Measurements from ENCODE around the gene WFDC2. TPM values are rescaled to one million over a fixed set of nuclear protein-coding genes. Genes with fewer than 3 reads are reported as not detected.
"Not testable (repeated sequence)": the region's sequence is repeated elsewhere in the genome, so short reads cannot be mapped to it uniquely, and the experiment has no call there.

The WFDC2 gene
- total and polyA plus RNA-seq, 10 of the 15 experiments (the other 5 are each of a cell fraction or from before 2014, with no cell fraction given), result 0.13 TPM; not detected in 9

DNA sequence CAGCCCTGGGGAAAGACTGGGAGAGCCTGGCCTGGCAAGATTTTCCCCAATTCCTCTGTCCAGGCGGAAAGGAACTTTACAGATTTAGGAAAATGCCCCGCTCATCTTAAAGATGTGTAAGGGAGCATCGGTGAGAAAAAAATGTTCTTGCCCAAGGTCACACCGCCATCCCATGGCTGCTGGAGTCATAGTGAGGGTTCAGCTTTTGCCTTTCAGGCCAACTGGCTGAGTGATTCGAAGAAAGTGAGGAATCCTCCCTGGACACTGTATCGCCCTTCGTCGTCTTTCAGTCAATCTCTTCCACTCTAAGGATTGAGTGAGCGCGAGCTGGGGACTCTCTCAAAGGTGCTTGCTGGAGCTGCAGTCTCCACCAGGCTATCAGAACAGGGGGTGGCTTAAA is 1.4 kb downstream of the WFDC2 start:
- no peaks in the 10 kb centered on the region for H3K79me2 ChIP-seq (ENCODE audit: control insufficient read depth, insufficient read depth, low read length)
- no peak overlapping the region; the same call in 1 of the 2 replicates for H3K4me2 ChIP-seq (ENCODE audit: control insufficient read depth, insufficient read depth)
- H3K9ac ChIP-seq (ENCODE audit: control insufficient read depth, insufficient read depth, low read length), result no peak overlapping the region
- RAD21 ChIA-PET (ENCODE audit: unreplicated experiment), result no interaction called here
- CTCF ChIA-PET, result no interaction called here
- intact Hi-C loops (cut with micrococcal nuclease; ENCODE audit: unreplicated experiment), result no loop called here
- H2AFZ ChIP-seq (ENCODE audit: control insufficient read depth, low read depth, low read length), result no peak overlapping the region
- TF ChIP-seq, protein P1, sequence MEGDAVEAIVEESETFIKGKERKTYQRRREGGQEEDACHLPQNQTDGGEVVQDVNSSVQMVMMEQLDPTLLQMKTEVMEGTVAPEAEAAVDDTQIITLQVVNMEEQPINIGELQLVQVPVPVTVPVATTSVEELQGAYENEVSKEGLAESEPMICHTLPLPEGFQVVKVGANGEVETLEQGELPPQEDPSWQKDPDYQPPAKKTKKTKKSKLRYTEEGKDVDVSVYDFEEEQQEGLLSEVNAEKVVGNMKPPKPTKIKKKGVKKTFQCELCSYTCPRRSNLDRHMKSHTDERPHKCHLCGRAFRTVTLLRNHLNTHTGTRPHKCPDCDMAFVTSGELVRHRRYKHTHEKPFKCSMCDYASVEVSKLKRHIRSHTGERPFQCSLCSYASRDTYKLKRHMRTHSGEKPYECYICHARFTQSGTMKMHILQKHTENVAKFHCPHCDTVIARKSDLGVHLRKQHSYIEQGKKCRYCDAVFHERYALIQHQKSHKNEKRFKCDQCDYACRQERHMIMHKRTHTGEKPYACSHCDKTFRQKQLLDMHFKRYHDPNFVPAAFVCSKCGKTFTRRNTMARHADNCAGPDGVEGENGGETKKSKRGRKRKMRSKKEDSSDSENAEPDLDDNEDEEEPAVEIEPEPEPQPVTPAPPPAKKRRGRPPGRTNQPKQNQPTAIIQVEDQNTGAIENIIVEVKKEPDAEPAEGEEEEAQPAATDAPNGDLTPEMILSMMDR (IDR thresholded peaks at IDR 0.05 in 2 of 3, conservative IDR thresholded peaks at IDR 0.05 in 1 of 3; ENCODE audit: control insufficient read depth in 2 of 3, extremely low read depth in 1 of 3, insufficient read depth in 1 of 3, low read depth in 3 of 3, low read length in 3 of 3), result peak in 2 of 3 experiments; percentile 10 to 17; a peak in 2 of 6 replicates
- TF ChIP-seq KDM1A (IDR thresholded peaks at IDR 0.05; ENCODE audit: borderline replicate concordance), result no peak
- ATAC-seq (peak; percentile 45), DNase-seq (ENCODE audit: low read depth, low spot score) (no peak), FAIRE-seq (no peak)
- H3K27me3 ChIP-seq (replicated peaks in 1 of 2; ENCODE audit: control insufficient read depth in 2 of 2, insufficient read depth in 2 of 2, low read length in 1 of 2), result peaks cover 7 to 25% of the 10 kb centered on the region in 2 experiments
- no peak overlapping the region for H3K27ac ChIP-seq (ENCODE audit: control insufficient read depth, insufficient read depth)
- SMC1A ChIA-PET (ENCODE audit: uncharacterized antibody, unreplicated experiment), result no interaction called here
- no peaks in the 10 kb centered on the region for H3K9me3 ChIP-seq (replicated peaks; ENCODE audit: control insufficient read depth, insufficient read depth, low read length)
- BruUV-seq (replicated peaks), result no TSS peak
- in situ Hi-C loops (cut with MboI), result no loop called here
- 55% methylated on average over 10 of the region's 10 CpGs for WGBS (ENCODE audit: insufficient coverage, insufficient replicate concordance, low lambda C conversion rate, missing lambda C conversion rate)
- H3K36me3 ChIP-seq (ENCODE audit: control insufficient read depth in 2 of 2, insufficient read depth in 2 of 2, low read length in 1 of 2), result no peaks in the 10 kb centered on the region
- POLR2A ChIA-PET, result no interaction called here
- H3K4me1 ChIP-seq (ENCODE audit: control insufficient read depth, insufficient read depth, low read length), result peaks cover 7% of the 10 kb centered on the region
- H4K20me1 ChIP-seq (ENCODE audit: control insufficient read depth, insufficient read depth), result no peaks in the 10 kb centered on the region
- H3K4me3 ChIP-seq, result no peak overlapping the region

DNA sequence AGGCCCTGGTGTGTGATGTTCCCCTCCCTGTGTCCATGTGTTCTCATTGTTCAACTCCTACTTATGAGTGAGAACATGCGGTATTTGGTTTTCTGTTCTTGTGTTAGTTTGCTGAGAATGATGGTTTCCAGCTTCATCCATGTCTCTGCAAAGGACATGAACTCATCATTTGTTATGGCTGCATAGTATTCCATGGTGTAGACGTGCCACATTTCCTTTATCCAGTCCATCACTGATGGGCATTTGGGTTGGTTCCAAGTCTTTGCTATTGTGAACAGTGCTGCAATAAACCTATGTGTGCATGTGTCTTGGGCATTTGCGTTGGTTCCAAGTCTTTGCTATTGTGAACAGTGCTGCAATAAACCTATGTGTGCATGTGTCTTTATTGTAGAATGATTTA is 2.7 kb downstream of the WFDC2 start:
- H3K9ac ChIP-seq (ENCODE audit: control insufficient read depth, insufficient read depth, low read length); in situ Hi-C loops (cut with MboI); BruUV-seq (replicated peaks); H3K4me1 ChIP-seq (ENCODE audit: control insufficient read depth, insufficient read depth, low read length); CTCF ChIA-PET; H3K79me2 ChIP-seq (ENCODE audit: control insufficient read depth, insufficient read depth, low read length); ATAC-seq; H3K27ac ChIP-seq (ENCODE audit: control insufficient read depth, insufficient read depth); SMC1A ChIA-PET (ENCODE audit: uncharacterized antibody, unreplicated experiment); H3K36me3 ChIP-seq (ENCODE audit: control insufficient read depth in 2 of 2, insufficient read depth in 2 of 2, low read length in 1 of 2); RAD21 ChIA-PET (ENCODE audit: unreplicated experiment); H4K20me1 ChIP-seq (ENCODE audit: control insufficient read depth, insufficient read depth); H3K4me3 ChIP-seq; H3K9me3 ChIP-seq (replicated peaks; ENCODE audit: control insufficient read depth, insufficient read depth, low read length); intact Hi-C loops (cut with micrococcal nuclease; ENCODE audit: unreplicated experiment); H3K4me2 ChIP-seq (ENCODE audit: control insufficient read depth, insufficient read depth); DNase-seq (ENCODE audit: low read depth, low spot score); POLR2A ChIA-PET; FAIRE-seq; H2AFZ ChIP-seq (ENCODE audit: control insufficient read depth, low read depth, low read length): not testable (repeated sequence)
- H3K27me3 ChIP-seq (replicated peaks in 1 of 2; ENCODE audit: control insufficient read depth in 2 of 2, insufficient read depth in 2 of 2, low read length in 1 of 2), result peaks cover 7 to 23% of the 10 kb centered on the region in 2 experiments
- 73% methylated on average over 3 of the region's 3 CpGs for WGBS (ENCODE audit: insufficient coverage, insufficient replicate concordance, low lambda C conversion rate, missing lambda C conversion rate)

DNA sequence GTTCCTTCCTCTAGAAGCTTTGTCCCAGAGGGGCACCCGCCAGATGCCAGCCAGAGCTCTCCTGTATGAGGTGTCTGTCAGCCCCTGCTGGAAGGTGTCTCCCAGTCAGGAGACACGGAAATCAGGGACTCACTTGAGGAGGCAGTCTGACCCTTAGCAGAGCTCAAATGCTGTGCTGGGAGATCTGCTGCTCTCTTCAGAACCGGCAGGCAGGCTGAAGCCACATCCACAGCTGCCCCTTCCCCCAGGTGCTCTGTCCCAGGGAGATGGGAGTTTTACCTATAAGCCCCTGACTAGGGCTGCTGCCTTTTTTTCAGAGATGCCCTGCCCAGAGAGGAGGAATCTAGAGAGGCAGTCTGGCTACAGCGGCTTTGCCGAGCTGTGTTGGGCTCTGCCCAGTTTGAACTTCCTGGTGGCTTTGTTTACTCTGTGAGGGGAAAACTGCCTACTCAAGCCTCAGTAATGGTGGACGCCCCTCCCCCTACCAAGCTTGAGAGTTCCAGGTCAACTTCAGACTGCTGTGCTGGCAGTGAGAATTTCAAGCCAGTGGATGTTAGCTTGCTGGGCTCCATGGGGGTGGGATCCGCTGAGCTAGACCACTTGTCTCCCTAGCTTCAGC is 8.1 kb downstream of the WFDC2 start:
- intact Hi-C loops (cut with micrococcal nuclease; ENCODE audit: unreplicated experiment); POLR2A ChIA-PET; CTCF ChIA-PET: not testable (repeated sequence)

More for the DNA sequence above, 8.1 kb downstream of the WFDC2 start:
- BruUV-seq (replicated peaks); H3K79me2 ChIP-seq (ENCODE audit: control insufficient read depth, insufficient read depth, low read length); H3K9ac ChIP-seq (ENCODE audit: control insufficient read depth, insufficient read depth, low read length); ATAC-seq; H3K4me2 ChIP-seq (ENCODE audit: control insufficient read depth, insufficient read depth); H2AFZ ChIP-seq (ENCODE audit: control insufficient read depth, low read depth, low read length); H3K4me3 ChIP-seq; DNase-seq (ENCODE audit: low read depth, low spot score); in situ Hi-C loops (cut with MboI); H3K9me3 ChIP-seq (replicated peaks; ENCODE audit: control insufficient read depth, insufficient read depth, low read length); RAD21 ChIA-PET (ENCODE audit: unreplicated experiment); H4K20me1 ChIP-seq (ENCODE audit: control insufficient read depth, insufficient read depth); H3K36me3 ChIP-seq (ENCODE audit: control insufficient read depth in 2 of 2, insufficient read depth in 2 of 2, low read length in 1 of 2); H3K4me1 ChIP-seq (ENCODE audit: control insufficient read depth, insufficient read depth, low read length); FAIRE-seq; SMC1A ChIA-PET (ENCODE audit: uncharacterized antibody, unreplicated experiment); H3K27ac ChIP-seq (ENCODE audit: control insufficient read depth, insufficient read depth); H3K27me3 ChIP-seq (replicated peaks in 1 of 2; ENCODE audit: control insufficient read depth in 2 of 2, insufficient read depth in 2 of 2, low read length in 1 of 2): not testable (repeated sequence)
- 49% methylated on average over 7 of the region's 7 CpGs for WGBS (ENCODE audit: insufficient coverage, insufficient replicate concordance, low lambda C conversion rate, missing lambda C conversion rate)
